ENCODE data around the gene BYSL. TPM values are rescaled to one million over a fixed set of nuclear protein-coding genes. Genes with fewer than 3 reads are reported as not detected.

Gene BYSL
- total and polyA plus RNA-seq, 4 donors, result 5.4 to 11.6 (median 8.6) TPM

DNA sequence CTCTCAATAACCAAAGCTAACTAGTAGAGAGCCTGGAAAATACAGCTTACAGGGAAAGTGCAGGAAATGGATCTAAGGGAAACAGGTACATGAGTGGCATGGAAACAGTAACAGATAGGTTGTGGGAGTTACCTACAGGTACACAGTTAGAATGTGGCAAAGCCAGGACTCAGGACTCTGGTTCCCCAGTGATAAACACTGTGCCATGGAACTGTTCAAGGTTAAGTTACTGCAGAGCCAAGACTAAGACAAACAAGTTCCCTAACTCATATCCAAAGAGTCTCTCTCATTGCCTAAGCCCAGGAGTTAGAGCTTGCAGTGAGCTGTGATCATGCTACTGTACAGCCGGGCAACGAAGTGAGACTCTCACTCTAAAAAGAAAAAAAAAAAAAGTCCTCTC, 7.0 kb upstream of the BYSL start:
- Histone ChIP-seq H3K4me1 (ENCODE audit: control insufficient read depth in 4 of 4, insufficient read depth in 4 of 4, low read length in 3 of 4) (peaks cover 0 to 3% (median 1%) of the 10 kb centered on the region in 4 donors), H3K27ac (ENCODE audit: low read depth in 1 of 2, low read length in 2 of 2) (no peak overlapping the region), H3K9me3 (ENCODE audit: control insufficient read depth in 4 of 4, low read length in 3 of 4) (no peaks in the 10 kb centered on the region), H3K36me3 (ENCODE audit: control insufficient read depth in 4 of 4, insufficient read depth in 3 of 4, low read depth in 1 of 4, low read length in 3 of 4) (peaks cover 10 to 31% (median 21%) of the 10 kb centered on the region in 4 donors), H3K27me3 (ENCODE audit: control insufficient read depth in 4 of 4, insufficient read depth in 4 of 4, low read length in 3 of 4) (no peaks in the 10 kb centered on the region), H3K4me3 (ENCODE audit: low read depth in 1 of 3, low read length in 3 of 3) (no peak overlapping the region), H3K9ac (ENCODE audit: low read depth in 1 of 2, low read length in 2 of 2) (no peak overlapping the region)
- WGBS, result 89% methylated on average over 2 of the region's 2 CpGs
- TF ChIP-seq SP1 (IDR thresholded peaks at IDR 0.05), result no peak
- no peak for TF ChIP-seq JUND (IDR thresholded peaks at IDR 0.05)
- TF ChIP-seq, protein P1, sequence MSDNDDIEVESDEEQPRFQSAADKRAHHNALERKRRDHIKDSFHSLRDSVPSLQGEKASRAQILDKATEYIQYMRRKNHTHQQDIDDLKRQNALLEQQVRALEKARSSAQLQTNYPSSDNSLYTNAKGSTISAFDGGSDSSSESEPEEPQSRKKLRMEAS (IDR thresholded peaks at IDR 0.05), result no peak
- TF ChIP-seq, protein P2, sequence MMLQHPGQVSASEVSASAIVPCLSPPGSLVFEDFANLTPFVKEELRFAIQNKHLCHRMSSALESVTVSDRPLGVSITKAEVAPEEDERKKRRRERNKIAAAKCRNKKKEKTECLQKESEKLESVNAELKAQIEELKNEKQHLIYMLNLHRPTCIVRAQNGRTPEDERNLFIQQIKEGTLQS (IDR thresholded peaks at IDR 0.05), result no peak
- TF ChIP-seq YY1 (IDR thresholded peaks at IDR 0.05), result no peak
- TF ChIP-seq RAD21 (IDR thresholded peaks at IDR 0.05), result no peak
- no peak for TF ChIP-seq RXRA (IDR thresholded peaks at IDR 0.05)
- no peak for DNase-seq (ENCODE audit: low spot score)

DNA sequence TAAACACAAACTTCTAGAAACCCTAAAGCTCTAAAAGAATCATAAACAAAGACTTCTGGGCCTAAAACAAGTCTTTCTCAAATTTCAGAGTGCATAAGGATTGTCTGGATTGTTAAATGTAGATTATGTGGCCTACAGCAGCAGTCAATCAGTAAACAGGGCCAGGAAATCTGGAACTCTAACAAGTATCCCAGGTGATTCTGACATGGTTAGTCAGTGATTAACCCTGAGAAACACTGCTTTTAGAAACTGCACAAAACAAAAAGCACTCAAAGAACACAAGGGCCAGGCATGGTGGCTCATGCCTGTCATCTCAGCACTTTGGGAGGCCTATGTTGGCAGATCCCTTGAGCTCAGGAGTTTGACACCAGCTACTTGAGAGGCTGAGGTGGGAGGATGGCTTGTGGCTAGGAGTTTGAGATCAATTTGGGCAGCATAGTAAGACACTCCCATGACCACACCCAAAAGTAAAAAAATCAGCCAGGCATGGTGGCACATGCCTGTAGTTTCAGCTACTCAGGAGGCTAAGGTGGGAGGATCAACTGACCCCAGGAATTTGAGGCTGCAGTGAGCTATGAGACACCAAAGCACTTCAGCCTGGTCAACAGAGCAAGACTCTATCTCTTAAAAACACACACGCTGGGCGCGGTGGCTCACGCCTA, 6.3 kb upstream of the BYSL start:
- TF ChIP-seq, protein P2 (IDR thresholded peaks at IDR 0.05), result no peak
- no peak for TF ChIP-seq EGR1 (IDR thresholded peaks at IDR 0.05; ENCODE audit: low read depth in 2 of 2)
- TF ChIP-seq SP1 (IDR thresholded peaks at IDR 0.05), result no peak
- TF ChIP-seq NR2F2 (IDR thresholded peaks at IDR 0.05), result no peak
- no peak for TF ChIP-seq FOXA1 (IDR thresholded peaks at IDR 0.05)
- TF ChIP-seq, protein P1 (IDR thresholded peaks at IDR 0.05), result no peak
- no peak overlapping the region for H3K9ac ChIP-seq (ENCODE audit: low read depth in 1 of 2, low read length in 2 of 2)
- no peaks in the 10 kb centered on the region for H3K27me3 ChIP-seq (ENCODE audit: control insufficient read depth in 4 of 4, insufficient read depth in 4 of 4, low read length in 3 of 4)
- H3K4me1 ChIP-seq (ENCODE audit: control insufficient read depth in 4 of 4, insufficient read depth in 4 of 4, low read length in 3 of 4), result peaks cover 0 to 10% (median 8%) of the 10 kb centered on the region in 4 donors
- DNase-seq (ENCODE audit: low spot score), result no peak
- peaks cover 10 to 28% (median 20%) of the 10 kb centered on the region in 4 donors for H3K36me3 ChIP-seq (ENCODE audit: control insufficient read depth in 4 of 4, insufficient read depth in 3 of 4, low read depth in 1 of 4, low read length in 3 of 4)
- WGBS, result 95% methylated on average over 4 of the region's 4 CpGs
- H3K27ac ChIP-seq (ENCODE audit: low read depth in 1 of 2, low read length in 2 of 2), result no peak overlapping the region
- no peaks in the 10 kb centered on the region for H3K9me3 ChIP-seq (ENCODE audit: control insufficient read depth in 4 of 4, low read length in 3 of 4)
- no peak overlapping the region for H3K4me3 ChIP-seq (ENCODE audit: low read depth in 1 of 3, low read length in 3 of 3)

DNA sequence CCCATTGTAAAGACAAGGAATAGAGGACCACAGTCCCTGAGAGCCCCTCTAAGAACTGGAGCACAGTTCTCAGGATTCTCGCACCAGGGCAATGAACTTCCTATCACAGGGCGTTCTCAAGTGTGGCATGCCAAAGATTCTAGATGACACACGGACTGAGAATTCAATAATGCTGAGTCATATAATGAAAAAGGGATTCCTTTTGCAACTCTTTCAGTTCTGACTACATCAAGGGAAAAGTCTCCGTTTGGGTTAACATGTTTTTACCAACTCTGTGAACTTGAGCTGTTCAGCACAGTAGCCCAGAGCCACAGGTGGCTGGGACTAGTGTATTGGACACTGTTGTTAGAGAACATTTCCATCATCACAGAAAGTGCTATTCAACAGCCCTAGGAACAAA, 3.8 kb upstream of the BYSL start:
- 65% methylated on average over 4 of the region's 4 CpGs for WGBS

More for the DNA sequence above, 3.8 kb upstream of the BYSL start:
- no peak overlapping the region for H3K4me3 ChIP-seq (ENCODE audit: low read depth in 1 of 3, low read length in 3 of 3)
- DNase-seq (ENCODE audit: low spot score), result no peak
- no peak overlapping the region for H3K9ac ChIP-seq (ENCODE audit: low read depth in 1 of 2, low read length in 2 of 2)
- H3K27ac ChIP-seq (ENCODE audit: low read depth in 1 of 2, low read length in 2 of 2), result no peak overlapping the region
- peaks cover 10 to 23% (median 17%) of the 10 kb centered on the region in 4 donors for H3K36me3 ChIP-seq (ENCODE audit: control insufficient read depth in 4 of 4, insufficient read depth in 3 of 4, low read depth in 1 of 4, low read length in 3 of 4)
- H3K9me3 ChIP-seq (ENCODE audit: control insufficient read depth in 4 of 4, low read length in 3 of 4), result no peaks in the 10 kb centered on the region
- H3K27me3 ChIP-seq (ENCODE audit: control insufficient read depth in 4 of 4, insufficient read depth in 4 of 4, low read length in 3 of 4), result no peaks in the 10 kb centered on the region
- H3K4me1 ChIP-seq (ENCODE audit: control insufficient read depth in 4 of 4, insufficient read depth in 4 of 4, low read length in 3 of 4), result peaks cover 2 to 26% (median 20%) of the 10 kb centered on the region in 4 donors
- TF ChIP-seq, protein P2 (IDR thresholded peaks at IDR 0.05), result no peak
- TF ChIP-seq SP1 (IDR thresholded peaks at IDR 0.05) (no peak), FOXA2 (IDR thresholded peaks at IDR 0.05) (no peak), GABPA (IDR thresholded peaks at IDR 0.05 in 1 of 2, conservative IDR thresholded peaks at IDR 0.05 in 1 of 2) (no peak), NR2F2 (IDR thresholded peaks at IDR 0.05) (no peak), RXRA (IDR thresholded peaks at IDR 0.05) (peak in 1 of 2 donors; percentile 25), FOXA1 (IDR thresholded peaks at IDR 0.05) (no peak)
- TF ChIP-seq, protein P1 (IDR thresholded peaks at IDR 0.05), result no peak

All from liver (tissue), 9 donors.